Endothelial cell of umbilical vein (primary cell): ENCODE results near the gene NUBPL. TPM values are rescaled to one million over a fixed set of nuclear protein-coding genes. Genes with fewer than 3 reads are reported as not detected.

ENCODE experiments used
- BruUV-seq: library from RNA; stranded (reverse); fragments of 400-500 nt; replicated peaks from 2 replicates; lab custom pipeline; 2021; lab: Mats Ljungman, UMichigan
- CTCF ChIA-PET: fragments of 300-600, 350-600 bp; sonication (Branson Sonifier 250); formaldehyde crosslinking; loops from one replicate; lab custom pipeline; 2021; ENCODE audit warnings: antibody characterized with exemption, inconsistent platforms; lab: Charles Lee
- POLR2A ChIA-PET: fragments of 300-600, 350-600 bp; sonication (Branson Sonifier 250); formaldehyde crosslinking; loops from one replicate; lab custom pipeline; 2021; ENCODE audit warnings: antibody characterized with exemption, inconsistent platforms; lab: Charles Lee
- DNase-seq: peaks from one replicate; pipeline ENCODE4 v3.0.0-alpha.2; 2011; ENCODE audit warnings: low read depth, low spot score
- FAIRE-seq: peaks from 2 replicates; lab custom pipeline; 2011; peaks lifted over from hg19 to GRCh38; lab: Jason Lieb, UNC
- H2AFZ ChIP-seq: 2 replicates; pipeline ENCODE4 v1.6.0; 2012; ENCODE audit warnings: low read depth, low read length, control low read depth, inconsistent platforms
- H3K27ac ChIP-seq: 2 replicates; pipeline ENCODE4 v1.5.1; 2011; ENCODE audit warnings: low read depth, mild to moderate bottlenecking, control low read depth, low read length, moderate library complexity; ENCODE audit not compliant: insufficient read depth
- H3K27me3 ChIP-seq, 2 experiments: 2 replicates each; pipeline versions ENCODE4 v1.6.0 to v1.6.1; 2011; ENCODE audit warnings: low read length in 2 of 2, mixed read lengths in 1 of 2; ENCODE audit not compliant: control insufficient read depth in 2 of 2, insufficient read depth in 2 of 2
- H3K36me3 ChIP-seq, 2 experiments: 2 replicates in 1 of 2; 3 replicates in 1 of 2; pipeline ENCODE4 v1.5.1; 2011; ENCODE audit warnings: low read length in 2 of 2, mild to moderate bottlenecking in 1 of 2, moderate library complexity in 1 of 2; ENCODE audit not compliant: control insufficient read depth in 2 of 2, insufficient read depth in 2 of 2; ENCODE audit errors: extremely low read depth in 1 of 2
- H3K4me1 ChIP-seq: 3 replicates; pipeline ENCODE4 v1.5.1; 2011; ENCODE audit warnings: mild to moderate bottlenecking, low read length; ENCODE audit not compliant: control insufficient read depth, insufficient read depth; ENCODE audit errors: extremely low read depth
- H3K4me2 ChIP-seq: 2 replicates; pipeline ENCODE4 v1.6.1; 2011; ENCODE audit warnings: low read length, control low read depth, mixed read lengths; ENCODE audit not compliant: insufficient read depth
- H3K4me3 ChIP-seq, 3 experiments: fragments of 200-600 bp in 1 of 3; sonication (generic), shearing (Covaris generic) in 1 of 3; replicated peaks in 1 of 3; 2 replicates each; pipeline ENCODE4 v1.5.1; 2011 to 2016; ENCODE audit warnings: control low read depth in 3 of 3, low read length in 3 of 3, mild to moderate bottlenecking in 2 of 3, inconsistent platforms in 1 of 3, low read depth in 1 of 3, moderate library complexity in 1 of 3; ENCODE audit not compliant: insufficient read depth in 1 of 3
- H3K79me2 ChIP-seq: 2 replicates; pipeline ENCODE4 v1.6.0; 2012; ENCODE audit warnings: low read length, inconsistent platforms; ENCODE audit not compliant: control insufficient read depth, insufficient read depth
- H3K9ac ChIP-seq: replicated peaks from 2 replicates; pipeline ENCODE3; 2011; ENCODE audit warnings: low read length, control low read depth; ENCODE audit not compliant: insufficient read depth; ENCODE audit errors: extremely low read depth
- H3K9me1 ChIP-seq: replicated peaks from 3 replicates; pipeline ENCODE4 v1.6.0; 2011; ENCODE audit warnings: mild to moderate bottlenecking, low read length; ENCODE audit not compliant: control insufficient read depth, insufficient read depth; ENCODE audit errors: extremely low read depth
- H3K9me3 ChIP-seq: replicated peaks from 2 replicates; pipeline ENCODE4 v1.5.1; 2012; ENCODE audit warnings: low read length, inconsistent platforms; ENCODE audit not compliant: control insufficient read depth, insufficient read depth
- H4K20me1 ChIP-seq: replicated peaks from 2 replicates; pipeline ENCODE3; 2011; ENCODE audit warnings: mild to moderate bottlenecking, low read length; ENCODE audit not compliant: control insufficient read depth, insufficient read depth; ENCODE audit errors: extremely low read depth
- CTCF ChIP-seq, 2 donors: IDR thresholded peaks; 1 replicate in 1 of 2; 2 replicates in 1 of 2; pipeline ENCODE4 v1.5.1; 2011; ENCODE audit warnings: low read length in 2 of 2, mild to moderate bottlenecking in 2 of 2, moderate library complexity in 2 of 2, control low read depth in 1 of 2, inconsistent platforms in 1 of 2, low read depth in 1 of 2; ENCODE audit not compliant: insufficient read depth in 1 of 2; ENCODE audit errors: extremely low read depth in 1 of 2
- EZH2 ChIP-seq: IDR thresholded peaks from 2 replicates; pipeline ENCODE4 v1.6.1; 2012; ENCODE audit warnings: borderline replicate concordance, low read depth, mild to moderate bottlenecking, moderate library complexity, low read length, inconsistent platforms; ENCODE audit not compliant: severe bottlenecking
- FOS ChIP-seq: IDR thresholded peaks from 2 replicates; pipeline ENCODE4 v1.6.1; 2011; ENCODE audit warnings: mild to moderate bottlenecking, low read length, moderate library complexity, borderline replicate concordance; ENCODE audit not compliant: insufficient read depth
- GATA2 ChIP-seq: IDR thresholded peaks from 2 replicates; pipeline ENCODE4 v1.7.0; 2011; ENCODE audit warnings: low read depth, mild to moderate bottlenecking, moderate library complexity, mixed read lengths, low read length; ENCODE audit not compliant: insufficient read length, insufficient read depth
- JUN ChIP-seq: IDR thresholded peaks from 2 replicates; pipeline ENCODE4 v1.6.1; 2011; ENCODE audit warnings: borderline replicate concordance, low read depth; ENCODE audit not compliant: insufficient read length, insufficient read depth
- MAX ChIP-seq: IDR thresholded peaks from 2 replicates; pipeline ENCODE4 v1.6.1; 2011; ENCODE audit not compliant: insufficient read depth, insufficient read length
- MYC ChIP-seq: IDR thresholded peaks from one replicate; pipeline ENCODE4 v1.6.1; 2011; ENCODE audit warnings: mild to moderate bottlenecking, low read depth, low read length
- POLR2A ChIP-seq: IDR thresholded peaks from 2 replicates; pipeline ENCODE4 v1.6.1; 2012; ENCODE audit warnings: low read depth, mild to moderate bottlenecking, control low read depth, low read length
- POLR2AphosphoS5 ChIP-seq: IDR thresholded peaks from 2 replicates; pipeline ENCODE4 v1.6.1; 2012; ENCODE audit warnings: low read depth, mild to moderate bottlenecking, control low read depth, low read length, moderate library complexity; ENCODE audit not compliant: insufficient read depth
- dilution Hi-C: fragments of 300-500 bp; cut with MboI; formaldehyde crosslinking; loops from one replicate; pipeline ENCODE4 v1.15.0; 2019; ENCODE audit warnings: low sequenced_read_pairs; ENCODE audit not compliant: extremely low pct_ligation_motif_present
- intact Hi-C: fragments of 100-400 bp; cut with micrococcal nuclease; formaldehyde crosslinking; loops from one replicate; pipeline ENCODE4 v1.10.0; 2022
- polyA plus RNA-seq, 4 experiments: library from polyadenylated mRNA; depleted of rRNA in 3 of 4; stranded (reverse) in 3 of 4; unstranded in 1 of 4; fragments of >200 nt; gene quantifications; 2 replicates each; pipeline versions ENCODE4 v1.2.1 to v1.2.3, GENCODE V29; 2011 to 2012; ENCODE audit warnings: missing spikeins in 1 of 4
- total RNA-seq: library from RNA; stranded (reverse); gene quantifications from 2 replicates; pipeline ENCODE4 v1.2.3, GENCODE V29; 2021

NUBPL gene
- total and polyA plus RNA-seq, 2 donors (not counting 3 experiments of a cell fraction or from before 2014, with no cell fraction given) = 2.1 to 12.3 TPM

- FAIRE-seq (no peak), DNase-seq (no peak)
- Histone ChIP-seq H3K27ac (no peak overlapping the region), H3K4me3 (no peak overlapping the region), H3K79me2 (no peaks in the 10 kb centered on the region), H3K36me3 (no peaks in the 10 kb centered on the region), H3K4me2 (no peak overlapping the region), H3K9me3 (no peaks in the 10 kb centered on the region), H2AFZ (no peak overlapping the region), H3K9me1 (no peaks in the 10 kb centered on the region), H3K4me1 (no peaks in the 10 kb centered on the region), H3K27me3 (no peaks in the 10 kb centered on the region), H3K9ac (no peak overlapping the region), H4K20me1 (no peaks in the 10 kb centered on the region)
- TF ChIP-seq FOS = no peak
- TF ChIP-seq POLR2A = no peak
- TF ChIP-seq EZH2 = no peak
- no peak for TF ChIP-seq GATA2
- no peak for TF ChIP-seq POLR2AphosphoS5
- TF ChIP-seq MYC = no peak
- no peak for TF ChIP-seq MAX
- no peak for TF ChIP-seq JUN
- TF ChIP-seq CTCF (IDR thresholded peaks at IDR 0.05; ENCODE audit: extremely low read depth in 1 of 2, insufficient read depth in 1 of 2, low read depth in 1 of 2, low read length in 2 of 2) = no peak
- intact Hi-C loops = no loop called here
- dilution Hi-C loops = no loop called here
- ChIA-PET POLR2A (no interaction called here), CTCF (no interaction called here)
- BruUV-seq = no TSS peak
These were observed 304.0 kb downstream of the NUBPL start for GRCh38 chr14:31864937-31865855.
